WTC11 (cell line): ENCODE measurements around the gene INHBC. TPM values are rescaled to one million over a fixed set of nuclear protein-coding genes. Genes with fewer than 3 reads are reported as not detected.

Source experiments
- ATAC-seq: fragments of 200-7000 bp; cut with Tn5 transposase; 2 replicates; pipeline ENCODE4 v1.10.0; 2021; ENCODE audit warnings: mild to moderate bottlenecking, moderate library complexity
- CTCF ChIA-PET: fragments of 300-600 bp; sonication (Branson Sonifier 250); formaldehyde crosslinking; loops from one replicate; lab custom pipeline; 2021; ENCODE audit warnings: antibody characterized with exemption; lab: Charles Lee
- POLR2A ChIA-PET: fragments of 350-600 bp; sonication (Branson Sonifier 250); formaldehyde crosslinking; loops from one replicate; lab custom pipeline; 2021; ENCODE audit warnings: antibody characterized with exemption; lab: Charles Lee
- DNase-seq: peaks from one replicate; pipeline ENCODE4 v3.0.0; 2021; ENCODE audit warnings: low spot score
- H3K27ac Mint-ChIP-seq: 2 replicates; pipeline ENCODE4 v1.8.0; 2021; ENCODE audit warnings: mixed read lengths
- H3K27me3 Mint-ChIP-seq: 2 replicates; pipeline ENCODE4 v1.8.0; 2021; ENCODE audit warnings: low read depth, mild to moderate bottlenecking, moderate library complexity, mixed read lengths
- H3K36me3 Mint-ChIP-seq: 2 replicates; pipeline ENCODE4 v1.8.0; 2021; ENCODE audit warnings: mixed read lengths
- H3K4me1 Mint-ChIP-seq: 2 replicates; pipeline ENCODE4 v1.8.0; 2022; ENCODE audit warnings: mixed read lengths
- H3K4me3 Mint-ChIP-seq: 2 replicates; pipeline ENCODE4 v1.8.0; 2021; ENCODE audit warnings: mild to moderate bottlenecking, moderate library complexity, mixed read lengths
- H3K9me3 Mint-ChIP-seq: 2 replicates; pipeline ENCODE4 v1.8.0; 2021; ENCODE audit warnings: mixed read lengths
- AR ChIP-seq: fragments of 250-450 bp; sonication (Bioruptor Pico); IDR thresholded peaks from 2 replicates; pipeline ENCODE4 v1.9.0; 2021; ENCODE audit warnings: mild to moderate bottlenecking
- ATF1 ChIP-seq: sonication (generic); formaldehyde crosslinking; IDR thresholded peaks from 2 replicates; pipeline ENCODE4 v1.8.1; 2023; ENCODE audit warnings: mild to moderate bottlenecking, moderate library complexity, missing genetic modification reagents
- ATF3 ChIP-seq: sonication (generic); formaldehyde crosslinking; conservative IDR thresholded peaks from 2 replicates; pipeline ENCODE4 v1.8.1; 2022; ENCODE audit warnings: mild to moderate bottlenecking, missing genetic modification reagents
- CBFB ChIP-seq: sonication (generic); formaldehyde crosslinking; IDR thresholded peaks from 2 replicates; pipeline ENCODE4 v1.8.1; 2022; ENCODE audit warnings: mild to moderate bottlenecking, low read depth, missing genetic modification reagents
- CREM ChIP-seq: sonication (generic); formaldehyde crosslinking; IDR thresholded peaks from 2 replicates; pipeline ENCODE4 v1.8.1; 2022; ENCODE audit warnings: mild to moderate bottlenecking, missing genetic modification reagents, moderate library complexity
- E2F4 ChIP-seq: sonication (generic); formaldehyde crosslinking; IDR thresholded peaks from 2 replicates; pipeline ENCODE4 v1.8.1; 2022; ENCODE audit warnings: low read depth, mild to moderate bottlenecking, moderate library complexity, missing genetic modification reagents, borderline replicate concordance
- EMX1 ChIP-seq: fragments of 250-450 bp; sonication (Bioruptor Pico); IDR thresholded peaks from 2 replicates; pipeline ENCODE4 v1.8.0; 2021; ENCODE audit warnings: mild to moderate bottlenecking
- ESRRA ChIP-seq: sonication (generic); formaldehyde crosslinking; IDR thresholded peaks from 2 replicates; pipeline ENCODE4 v1.8.1; 2022; ENCODE audit warnings: mild to moderate bottlenecking, missing genetic modification reagents, borderline replicate concordance
- ETV6 ChIP-seq: sonication (generic); formaldehyde crosslinking; IDR thresholded peaks from 2 replicates; pipeline ENCODE4 v1.8.1; 2022; ENCODE audit warnings: mild to moderate bottlenecking, missing genetic modification reagents
- FOXJ3 ChIP-seq: sonication (generic); formaldehyde crosslinking; IDR thresholded peaks from 2 replicates; pipeline ENCODE4 v1.9.0; 2021; ENCODE audit warnings: missing genetic modification reagents, mild to moderate bottlenecking, borderline replicate concordance
- FOXK1 ChIP-seq: sonication (generic); formaldehyde crosslinking; IDR thresholded peaks from 2 replicates; pipeline ENCODE4 v1.8.0; 2022; ENCODE audit warnings: mild to moderate bottlenecking, moderate library complexity, missing genetic modification reagents
- GRHL2 ChIP-seq: fragments of 250-450 bp; sonication (Bioruptor Pico); IDR thresholded peaks from 2 replicates; pipeline ENCODE4 v1.8.0; 2022; ENCODE audit warnings: mild to moderate bottlenecking, moderate library complexity; ENCODE audit not compliant: insufficient replicate concordance, severe bottlenecking
- IRF1 ChIP-seq: sonication (generic); formaldehyde crosslinking; IDR thresholded peaks from 2 replicates; pipeline ENCODE4 v1.8.0; 2023; ENCODE audit warnings: missing genetic modification reagents
- IRF2 ChIP-seq: sonication (generic); formaldehyde crosslinking; IDR thresholded peaks from 2 replicates; pipeline ENCODE4 v1.8.0; 2022; ENCODE audit warnings: low read depth, missing genetic modification reagents, borderline replicate concordance
- MAX ChIP-seq: sonication (generic); formaldehyde crosslinking; IDR thresholded peaks from 2 replicates; pipeline ENCODE4 v1.8.0; 2022; ENCODE audit warnings: mild to moderate bottlenecking, missing genetic modification reagents
- MXD4 ChIP-seq: fragments of 250-450 bp; sonication (Bioruptor Pico); IDR thresholded peaks from 2 replicates; pipeline ENCODE4 v1.8.0; 2021; ENCODE audit warnings: mild to moderate bottlenecking, moderate library complexity, borderline replicate concordance
- NFATC4 ChIP-seq: fragments of 250-450 bp; sonication (Bioruptor Pico); IDR thresholded peaks from 2 replicates; pipeline ENCODE4 v1.9.0; 2021; ENCODE audit warnings: mild to moderate bottlenecking
- NFYB ChIP-seq: sonication (generic); formaldehyde crosslinking; conservative IDR thresholded peaks from 2 replicates; pipeline ENCODE4 v1.8.0; 2022; ENCODE audit warnings: low read depth, missing genetic modification reagents
- NR1H2 ChIP-seq: sonication (generic); formaldehyde crosslinking; IDR thresholded peaks from 2 replicates; pipeline ENCODE4 v1.9.0; 2021; ENCODE audit warnings: mild to moderate bottlenecking, moderate library complexity, missing genetic modification reagents
- PREB ChIP-seq: sonication (generic); formaldehyde crosslinking; IDR thresholded peaks from 2 replicates; pipeline ENCODE4 v1.8.1; 2022; ENCODE audit warnings: mild to moderate bottlenecking, missing genetic modification reagents, moderate library complexity, borderline replicate concordance
- TEAD1 ChIP-seq: sonication (generic); formaldehyde crosslinking; IDR thresholded peaks from 2 replicates; pipeline ENCODE4 v1.8.0; 2022; ENCODE audit warnings: mild to moderate bottlenecking, missing genetic modification reagents
- ZNF121 ChIP-seq: sonication (generic); formaldehyde crosslinking; IDR thresholded peaks from 2 replicates; pipeline ENCODE4 v1.8.0; 2023; ENCODE audit warnings: missing genetic modification reagents
- ZNF138 ChIP-seq: sonication (generic); formaldehyde crosslinking; conservative IDR thresholded peaks from 2 replicates; pipeline ENCODE4 v1.8.1; 2022; ENCODE audit warnings: mild to moderate bottlenecking, moderate library complexity, missing genetic modification reagents
- ZNF232 ChIP-seq: sonication (generic); formaldehyde crosslinking; IDR thresholded peaks from 2 replicates; pipeline ENCODE4 v1.8.0; 2022; ENCODE audit warnings: mild to moderate bottlenecking, missing genetic modification reagents
- ZNF263 ChIP-seq: sonication (generic); formaldehyde crosslinking; IDR thresholded peaks from 2 replicates; pipeline ENCODE4 v1.8.1; 2022; ENCODE audit warnings: low read depth, mild to moderate bottlenecking, moderate library complexity, missing genetic modification reagents
- ZNF416 ChIP-seq: fragments of 250-450 bp; sonication (Bioruptor Pico); IDR thresholded peaks from 2 replicates; pipeline ENCODE4 v1.9.0; 2021; ENCODE audit warnings: mild to moderate bottlenecking, inconsistent platforms
- ZNF671 ChIP-seq: fragments of 250-450 bp; sonication (Bioruptor Pico); IDR thresholded peaks from 2 replicates; pipeline ENCODE4 v1.8.0; 2021; ENCODE audit warnings: mild to moderate bottlenecking
- total RNA-seq: library from RNA; stranded (reverse); gene quantifications from 3 replicates; pipeline ENCODE4 v1.2.3, GENCODE V29; 2021

The INHBC gene
- total RNA-seq, 1 experiment from 2014 or later = 0.20 TPM

GRCh38 chr12:57433370-57433769 is 1.2 kb upstream of the INHBC start:
- TF ChIP-seq MXD4 (CRISPR knock-in tag) = no peak
- no peak for TF ChIP-seq PREB (CRISPR knock-in tag)
- TF ChIP-seq ESRRA (CRISPR knock-in tag) = no peak
- no peak for TF ChIP-seq ATF1 (CRISPR knock-in tag)
- no peak for TF ChIP-seq E2F4
- no peak for TF ChIP-seq GRHL2 (CRISPR knock-in tag)
- no peak for TF ChIP-seq CREM (CRISPR knock-in tag)
- no peak for TF ChIP-seq NFATC4 (CRISPR knock-in tag)
- no peak for TF ChIP-seq ZNF138 (CRISPR knock-in tag)
- Mint-ChIP-seq H3K36me3 (no peaks in the 10 kb centered on the region), H3K27me3 (no peaks in the 10 kb centered on the region; the same call in 1 of the 2 replicates), H3K4me3 (no peak overlapping the region), H3K27ac (no peak overlapping the region), H3K4me1 (peaks cover 20% of the 10 kb centered on the region), H3K9me3 (no peaks in the 10 kb centered on the region)
- DNase-seq (no peak), ATAC-seq (no peak)
- CTCF ChIA-PET = interaction anchor here (4.1 kb wide), 1 partner anchor 22 kb away, joined by 18 read pairs; the partner anchor contains the start of gene INHBE
- POLR2A ChIA-PET = no interaction called here

- H3K27ac Mint-ChIP-seq = no peak overlapping the region
- H3K4me3 Mint-ChIP-seq = no peak overlapping the region
- no peaks in the 10 kb centered on the region for H3K36me3 Mint-ChIP-seq
- ChIA-PET CTCF (interaction anchor here (0.8 to 4.1 kb wide), 5 partner anchors 10 to 192 kb away, joined by 3 to 18 read pairs (median 7); partner anchors contain the start of genes GLI1 and INHBE), POLR2A (interaction anchor here (0.7 to 2.0 kb wide), 2 partner anchors 20 to 400 kb away, joined by 4 to 7 read pairs; partner anchors contain the start of gene INHBE)
- ATAC-seq (no peak), DNase-seq (no peak)
- H3K9me3 Mint-ChIP-seq = no peaks in the 10 kb centered on the region
- H3K4me1 Mint-ChIP-seq = peaks cover 9% of the 10 kb centered on the region
- no peaks in the 10 kb centered on the region; the same call in 1 of the 2 replicates for H3K27me3 Mint-ChIP-seq
- TF ChIP-seq MAX (CRISPR knock-in tag) (no peak), ZNF121 (no peak), FOXJ3 (no peak), IRF1 (no peak)
Observed at GRCh38 chr12:57435293-57435692, 709 bp downstream of the INHBC start.

- H3K36me3 Mint-ChIP-seq = peaks cover 10% of the 10 kb centered on the region
- H3K27ac Mint-ChIP-seq = no peak overlapping the region
- H3K4me3 Mint-ChIP-seq = no peak overlapping the region
- ChIA-PET POLR2A (no interaction called here), CTCF (no interaction called here)
- ATAC-seq = no peak
- DNase-seq = no peak
- peaks cover 9% of the 10 kb centered on the region for H3K27me3 Mint-ChIP-seq
- H3K9me3 Mint-ChIP-seq = peaks cover 12% of the 10 kb centered on the region
- no peaks in the 10 kb centered on the region; the same call in none of the 2 replicates for H3K4me1 Mint-ChIP-seq
- TF ChIP-seq ZNF232 (CRISPR knock-in tag) (no peak), EMX1 (CRISPR knock-in tag) (no peak), ZNF121 (no peak), ZNF263 (CRISPR knock-in tag) (no peak), ZNF671 (no peak), NFYB (CRISPR knock-in tag) (no peak), PREB (CRISPR knock-in tag) (no peak), NR1H2 (CRISPR knock-in tag) (no peak), ATF3 (CRISPR knock-in tag) (no peak), ZNF416 (CRISPR knock-in tag) (no peak), IRF2 (CRISPR knock-in tag) (no peak), TEAD1 (CRISPR knock-in tag) (no peak), FOXK1 (CRISPR knock-in tag) (no peak), AR (no peak), ETV6 (CRISPR knock-in tag) (no peak), CBFB (CRISPR knock-in tag) (no peak)
Observed at GRCh38 chr12:57438400-57438799, 3.8 kb downstream of the INHBC start.
